Chondrocyte (in vitro differentiated cells): Measurements from ENCODE around the gene ATXN7L3. TPM values are rescaled to one million over a fixed set of nuclear protein-coding genes. Genes with fewer than 3 reads are reported as not detected.

Experiments
- DNase-seq: peaks from one replicate; pipeline ENCODE4 v3.0.0; 2021; ENCODE audit warnings: mixed read lengths, low spot score
- H3K27ac Mint-ChIP-seq: one replicate; pipeline ENCODE4 v1.8.0; 2021; ENCODE audit warnings: mild to moderate bottlenecking, moderate library complexity, mixed read lengths; ENCODE audit not compliant: unreplicated experiment
- H3K27me3 Mint-ChIP-seq: 2 replicates; pipeline ENCODE4 v1.8.0; 2021; ENCODE audit warnings: low read depth, mixed read lengths
- H3K36me3 Mint-ChIP-seq: 2 replicates; pipeline ENCODE4 v1.8.0; 2021; ENCODE audit warnings: low read depth, mixed read lengths
- H3K4me1 Mint-ChIP-seq: 2 replicates; pipeline ENCODE4 v1.8.0; 2021; ENCODE audit warnings: low read depth, mild to moderate bottlenecking, mixed read lengths
- H3K4me3 Mint-ChIP-seq: one replicate; pipeline ENCODE4 v1.8.0; 2021; ENCODE audit warnings: mild to moderate bottlenecking, moderate library complexity, mixed read lengths; ENCODE audit not compliant: unreplicated experiment
- H3K9me3 Mint-ChIP-seq: 2 replicates; pipeline ENCODE4 v1.8.0; 2021; ENCODE audit warnings: low read depth, mixed read lengths
- CTCF ChIP-seq: fragments of 200-600 bp; sonication (generic); IDR thresholded peaks from 2 replicates; pipeline ENCODE4 v1.5.0; 2021; ENCODE audit warnings: antibody characterized with exemption, mild to moderate bottlenecking, moderate library complexity
- total RNA-seq: library from RNA; stranded (reverse); gene quantifications from 3 replicates; pipeline ENCODE4 v1.2.1, GENCODE V29; 2021

Gene ATXN7L3
- total RNA-seq, 1 donor from 2014 or later = 93.4 TPM

GRCh38 chr17:44197980-44198720 lies 1.5 kb downstream of the ATXN7L3 start:
- Mint-ChIP-seq H3K9me3 (no peaks in the 10 kb centered on the region), H3K27me3 (no peaks in the 10 kb centered on the region), H3K27ac (peak overlapping the region; percentile 79), H3K4me1 (peaks cover 24% of the 10 kb centered on the region), H3K36me3 (peaks cover 8% of the 10 kb centered on the region), H3K4me3 (peak overlapping the region; percentile 77)
- TF ChIP-seq CTCF = peak; percentile 44
- DNase-seq = no peak

GRCh38 chr17:44197107-44197506 lies 2.6 kb downstream of the ATXN7L3 start:
- Mint-ChIP-seq H3K27ac (no peak overlapping the region), H3K4me3 (peak overlapping the region; percentile 77)

GRCh38 chr17:44193326-44194084 lies 6.2 kb downstream of the ATXN7L3 start:
- no peaks in the 10 kb centered on the region for H3K27me3 Mint-ChIP-seq
- TF ChIP-seq CTCF = no peak
- peak overlapping the region; percentile 34 for H3K27ac Mint-ChIP-seq
- H3K36me3 Mint-ChIP-seq = peaks cover 14% of the 10 kb centered on the region
- peaks cover 22% of the 10 kb centered on the region for H3K4me1 Mint-ChIP-seq
- H3K9me3 Mint-ChIP-seq = no peaks in the 10 kb centered on the region
- no peak for DNase-seq
- H3K4me3 Mint-ChIP-seq = no peak overlapping the region

More at GRCh38 chr17:44197107-44197506, 2.6 kb downstream of the ATXN7L3 start:
- Mint-ChIP-seq H3K9me3 (no peaks in the 10 kb centered on the region), H3K4me1 (peaks cover 24% of the 10 kb centered on the region), H3K27me3 (no peaks in the 10 kb centered on the region), H3K36me3 (peaks cover 8% of the 10 kb centered on the region)
- TF ChIP-seq CTCF = no peak
- DNase-seq = no peak

GRCh38 chr17:44192750-44193149 lies 6.9 kb downstream of the ATXN7L3 start:
- TF ChIP-seq CTCF = no peak
- H3K36me3 Mint-ChIP-seq = peaks cover 14% of the 10 kb centered on the region
- H3K4me1 Mint-ChIP-seq = peaks cover 24% of the 10 kb centered on the region
- peak overlapping the region; percentile 34 for H3K27ac Mint-ChIP-seq
- H3K9me3 Mint-ChIP-seq = no peaks in the 10 kb centered on the region
- no peak for DNase-seq
- H3K27me3 Mint-ChIP-seq = no peaks in the 10 kb centered on the region
- no peak overlapping the region for H3K4me3 Mint-ChIP-seq

- peak overlapping the region; percentile 63 for H3K27ac Mint-ChIP-seq
- H3K4me3 Mint-ChIP-seq = no peak overlapping the region
- no peak for DNase-seq
Observed at GRCh38 chr17:44191941-44192496, 7.7 kb downstream of the ATXN7L3 start.

More at GRCh38 chr17:44191941-44192496, 7.7 kb downstream of the ATXN7L3 start:
- Mint-ChIP-seq H3K4me1 (peaks cover 23% of the 10 kb centered on the region), H3K27me3 (no peaks in the 10 kb centered on the region), H3K36me3 (peaks cover 14% of the 10 kb centered on the region), H3K9me3 (no peaks in the 10 kb centered on the region)
- no peak for TF ChIP-seq CTCF
